GM03348 (cell line): Measurements from ENCODE around the gene ARMC12.

Experiments used
- DNase-seq: peaks from one replicate; pipeline ENCODE4 v3.0.0; 2012; ENCODE audit warnings: low spot score

The ARMC12 gene

DNA sequence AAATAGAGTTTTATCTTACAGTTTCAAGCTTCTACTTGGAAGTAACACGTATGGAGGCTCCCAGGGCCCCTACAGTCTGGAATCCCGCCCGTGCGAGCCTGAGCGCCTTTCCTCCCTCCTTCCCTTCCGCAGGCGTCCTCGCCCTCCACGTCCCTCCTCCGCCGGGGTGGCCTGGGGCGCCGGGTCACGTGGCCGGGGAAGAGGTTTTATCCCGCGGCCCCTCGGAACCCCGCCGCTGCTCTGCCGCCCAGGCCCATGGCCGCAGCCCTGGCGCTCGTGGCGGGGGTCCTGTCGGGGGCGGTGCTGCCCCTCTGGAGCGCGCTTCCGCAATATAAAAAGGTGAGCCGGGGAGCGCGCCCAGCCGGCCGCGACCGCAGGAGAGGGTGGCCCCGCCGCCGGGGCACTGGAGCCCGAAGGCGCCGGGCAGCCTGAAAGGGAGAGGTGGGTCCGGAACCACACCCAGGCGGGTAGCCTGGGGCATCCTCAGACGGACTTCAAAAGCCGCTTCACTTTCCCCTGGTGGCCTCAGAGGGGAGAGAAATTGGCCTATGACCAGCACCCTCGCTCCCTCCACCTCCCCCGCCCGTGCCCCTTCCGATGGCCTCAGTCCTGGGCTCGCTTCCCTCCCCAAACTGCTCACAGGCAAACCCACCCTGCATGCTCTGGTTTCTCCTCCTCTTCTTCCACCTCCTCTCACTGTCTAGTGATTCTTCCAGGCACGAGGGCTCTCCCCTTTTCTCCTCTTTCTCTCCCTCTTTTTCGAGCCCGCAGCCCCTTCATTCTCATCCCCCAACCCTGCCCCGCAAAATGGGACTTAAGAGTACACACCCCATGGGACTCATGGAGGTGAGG is 39.8 kb downstream of the ARMC12 start, which contains the start of gene CLPSL2:
Gene CLPSL2, plus strand, starts transcription at position 235 of the 852 bp plus-strand sequence. Its CDS starts 21 bp downstream, at position 256.
- peak; percentile 43 for DNase-seq

DNA sequence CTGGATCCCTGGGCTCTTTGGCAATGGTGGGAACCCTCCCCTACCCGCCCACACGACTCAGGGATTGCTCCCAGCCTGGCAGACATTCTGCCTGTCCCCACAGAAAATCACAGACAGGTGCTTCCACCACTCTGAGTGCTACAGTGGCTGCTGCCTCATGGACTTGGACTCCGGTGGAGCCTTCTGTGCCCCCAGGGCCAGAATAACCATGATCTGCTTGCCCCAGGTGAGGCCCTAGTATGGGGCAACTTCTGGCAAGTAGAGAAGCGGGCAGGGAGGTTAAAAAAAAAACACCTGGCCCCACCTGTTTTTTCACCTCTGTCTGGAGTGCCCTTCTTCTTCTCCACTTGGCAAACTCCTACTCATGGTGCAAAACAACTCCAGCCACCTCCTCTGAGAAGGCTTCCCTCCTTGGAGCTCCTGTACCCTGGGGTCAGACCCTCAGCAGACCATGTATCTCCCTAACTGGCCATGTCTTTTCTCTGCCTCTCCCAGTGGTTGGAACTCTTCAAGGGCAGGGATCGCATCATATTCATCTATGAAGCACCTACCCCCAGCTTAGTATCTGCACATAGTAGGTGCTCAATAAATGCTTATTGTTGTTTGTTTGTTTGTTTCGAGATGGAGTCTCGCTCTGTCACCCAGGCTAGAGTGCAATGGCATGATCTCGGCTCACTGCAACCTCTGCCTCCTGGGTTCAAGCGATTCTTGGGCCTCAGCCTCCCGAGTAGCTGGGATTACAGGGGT is 40.7 kb downstream of the ARMC12 start:
- DNase-seq: no peak

- no peak for DNase-seq
These were observed 41.6 kb downstream of the ARMC12 start for GRCh38 chr6:35778437-35778836.

DNA sequence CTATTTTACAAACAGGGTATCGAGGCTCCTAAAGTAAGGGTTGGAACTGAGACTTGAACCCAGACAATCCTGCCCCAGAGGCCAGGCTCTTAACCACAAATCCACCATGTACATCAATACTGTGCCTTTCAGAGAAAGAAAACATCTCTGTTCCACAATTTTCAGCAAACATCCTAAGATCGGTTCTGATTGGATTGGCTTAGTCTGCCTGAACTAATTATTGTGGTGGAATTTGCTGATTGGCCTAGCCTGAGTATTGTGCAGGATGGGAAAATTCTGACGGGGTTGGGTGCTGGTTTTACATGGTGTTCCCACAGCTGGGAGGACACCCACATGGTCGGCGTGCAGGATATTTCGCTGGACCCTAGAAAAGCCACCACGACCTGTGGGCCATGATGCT is 43.9 kb downstream of the ARMC12 start, which contains the start of gene CLPSL1:
Gene CLPSL1, plus strand, starts transcription at position 301 of the 400 bp plus-strand sequence. Its CDS starts 92 bp downstream, at position 393.
- DNase-seq: no peak

DNA sequence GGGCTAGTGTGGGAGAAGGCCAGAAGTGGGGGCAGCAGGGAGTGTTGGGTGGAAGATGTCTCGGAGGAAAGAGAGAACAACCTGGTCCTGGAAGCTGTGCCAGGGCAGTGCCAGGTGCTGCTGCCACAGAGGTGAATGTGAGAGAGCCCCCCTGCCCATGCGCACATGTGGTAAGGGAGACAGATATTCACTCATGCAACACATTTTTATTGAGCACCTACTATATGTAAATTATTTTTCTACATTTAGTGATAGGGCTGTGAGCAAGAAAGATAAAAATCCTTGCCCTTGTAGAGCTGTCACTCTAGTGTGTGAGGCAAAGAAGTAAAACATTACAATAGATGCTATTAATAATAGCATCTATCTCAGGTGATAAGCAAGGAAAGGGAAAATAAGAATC is 44.5 kb downstream of the ARMC12 start:
- DNase-seq: no peak

- no peak for DNase-seq
These were observed 45.6 kb downstream of the ARMC12 start for GRCh38 chr6:35782424-35782823.

GRCh38 chr6:35784200-35784599 is 47.4 kb downstream of the ARMC12 start:
- no peak for DNase-seq

- DNase-seq: no peak
These were observed 49.4 kb downstream of the ARMC12 start for GRCh38 chr6:35786272-35786671.

DNA sequence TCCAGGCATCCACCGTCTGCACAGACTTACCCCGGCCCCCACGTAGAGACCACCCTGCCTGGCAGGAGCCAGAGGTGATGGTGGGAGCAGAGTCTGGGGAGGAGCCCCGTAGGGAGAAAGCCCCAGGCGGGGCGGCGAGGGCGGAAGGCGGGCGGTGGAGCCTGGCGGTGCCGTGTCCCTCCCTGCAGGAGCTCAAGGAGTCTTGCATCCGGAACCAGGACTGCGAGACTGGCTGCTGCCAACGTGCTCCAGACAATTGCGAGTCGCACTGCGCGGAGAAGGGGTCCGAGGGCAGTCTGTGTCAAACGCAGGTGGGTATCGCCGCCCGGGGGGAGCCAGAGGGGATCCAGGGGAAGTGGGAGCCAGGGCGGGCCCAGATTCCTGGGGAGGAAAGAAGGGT is 50.0 kb downstream of the ARMC12 start:
- DNase-seq: peak; percentile 60

- DNase-seq: no peak
These were observed 50.7 kb downstream of the ARMC12 start for GRCh38 chr6:35787266-35788218.

- DNase-seq: no peak
These were observed 51.7 kb downstream of the ARMC12 start for GRCh38 chr6:35788423-35788982.

DNA sequence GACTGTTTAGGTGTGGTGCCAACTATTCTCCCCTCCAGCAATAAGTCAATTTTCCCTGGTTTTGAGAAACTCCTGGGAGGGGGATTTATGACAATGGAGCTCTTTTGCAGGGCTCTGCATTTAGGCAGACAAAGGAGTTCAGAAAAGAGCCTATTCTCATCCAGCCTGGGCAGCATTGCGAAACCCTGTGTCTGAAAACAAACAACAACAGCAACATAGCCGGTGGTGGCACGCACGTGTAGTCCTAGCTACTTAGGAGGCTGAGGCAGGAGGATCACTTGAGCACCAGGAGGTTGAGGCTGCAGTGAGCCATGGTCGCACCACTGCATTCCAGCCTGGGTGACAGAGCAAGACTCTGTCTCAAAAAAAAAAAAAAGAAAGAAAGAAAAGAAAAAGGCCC is 53.9 kb downstream of the ARMC12 start:
- no peak for DNase-seq

DNA sequence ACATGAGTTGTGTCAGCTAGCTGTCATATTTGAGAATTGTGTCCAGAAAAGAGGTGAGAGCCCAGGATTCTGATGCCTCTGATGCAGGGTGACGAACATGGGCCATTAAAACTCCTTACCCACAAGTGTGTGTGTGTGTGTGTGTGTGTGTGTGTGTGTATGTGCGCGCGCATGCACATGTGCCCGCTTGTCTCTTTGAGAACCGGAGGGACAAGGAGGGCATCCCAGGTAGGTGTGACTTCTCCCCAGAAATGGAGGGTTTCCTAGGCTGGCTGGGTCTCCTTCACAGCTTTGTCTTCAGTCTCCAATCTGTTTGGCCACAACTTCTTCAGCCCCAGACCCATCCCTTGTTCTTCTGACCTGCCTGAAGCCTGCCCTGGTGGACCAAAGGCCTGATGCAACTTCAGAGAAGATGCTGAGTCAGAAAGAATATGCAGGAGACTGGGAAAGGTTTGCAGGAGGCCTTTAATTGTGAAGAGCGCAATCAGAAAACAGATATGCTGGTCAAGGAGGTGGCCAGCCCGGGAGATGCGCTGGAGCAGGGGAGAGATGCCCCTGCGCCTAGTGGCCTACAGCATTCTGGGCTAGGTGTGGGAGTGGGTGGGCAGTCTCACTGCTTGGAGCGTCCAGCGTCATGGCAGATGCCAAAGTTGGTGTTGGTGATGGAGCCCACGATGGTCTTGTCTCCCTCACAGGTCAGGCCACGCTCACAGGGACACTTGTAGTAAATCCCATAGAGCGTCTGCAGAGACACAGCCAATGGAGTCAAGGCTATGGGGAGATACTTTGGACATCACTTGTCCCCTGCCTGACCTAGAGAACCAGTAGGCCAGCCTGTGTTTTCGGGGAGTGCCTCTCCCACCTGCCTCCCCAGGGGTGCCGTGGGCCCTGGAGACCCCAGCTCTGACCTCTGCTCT is 58.0 kb downstream of the ARMC12 start:
- DNase-seq: no peak

- DNase-seq: no peak
These were observed 58.7 kb downstream of the ARMC12 start for GRCh38 chr6:35795453-35796071.

GRCh38 chr6:35796236-35796635 is 59.4 kb downstream of the ARMC12 start:
- no peak for DNase-seq

DNA sequence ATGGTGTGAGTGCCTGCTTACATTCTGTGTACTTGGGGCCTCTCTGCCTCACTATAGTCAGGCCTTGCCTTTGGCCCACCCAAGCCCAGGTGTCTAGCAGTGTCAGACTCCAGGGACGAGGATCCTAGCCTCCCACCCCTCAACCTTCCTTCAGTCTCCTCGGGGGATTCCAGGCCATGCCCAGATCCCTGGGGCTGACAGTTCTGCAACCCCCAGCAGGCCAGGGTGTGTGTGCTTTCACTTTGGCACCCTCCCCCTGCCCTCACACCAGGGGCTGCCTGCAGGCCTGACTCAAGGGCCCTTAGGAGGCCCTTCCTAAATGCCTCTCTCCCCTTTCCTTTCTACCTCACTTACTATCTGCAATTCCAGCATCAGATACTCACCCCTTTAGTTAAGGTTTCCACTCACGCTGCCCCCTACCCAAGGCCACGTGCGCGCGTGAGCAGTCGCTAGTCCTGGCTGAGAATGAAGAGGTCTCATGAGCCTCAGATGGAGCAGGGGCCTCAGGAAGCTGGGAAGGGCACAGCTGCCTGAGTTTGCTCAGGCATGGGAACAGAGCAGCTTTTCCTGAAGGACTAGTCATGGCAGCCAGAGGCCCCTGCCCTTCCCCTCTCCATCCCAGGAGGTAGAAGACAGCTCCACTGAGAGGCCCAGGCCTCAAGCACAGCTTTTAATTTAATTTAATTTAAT is 61.1 kb downstream of the ARMC12 start:
- no peak for DNase-seq
